Measurements from ENCODE around the gene SMG5. TPM values are rescaled to one million over a fixed set of nuclear protein-coding genes. Genes with fewer than 3 reads are reported as not detected.

SMG5 gene
- total RNA-seq, 1 experiment from 2014 or later = 117 TPM

GRCh38 chr1:156258859-156259258, 23.8 kb downstream of the SMG5 start:
- POLR2A ChIA-PET = no interaction called here
- peaks cover 17% of the 10 kb centered on the region for H3K36me3 ChIP-seq (ENCODE audit: control insufficient read depth, insufficient read depth, low read length)

GRCh38 chr1:156257711-156258110, 24.9 kb downstream of the SMG5 start:
- BruUV-seq (replicated peaks) = no TSS peak

More at GRCh38 chr1:156258859-156259258, 23.8 kb downstream of the SMG5 start:
- Histone ChIP-seq H3K4me3 (ENCODE audit: low read depth in 2 of 2, low read length in 2 of 2) (no peak overlapping the region), H3K4me1 (ENCODE audit: control insufficient read depth, insufficient read depth, low read length) (peaks cover 10% of the 10 kb centered on the region), H3K27ac (ENCODE audit: low read length) (no peak overlapping the region), H3K9me3 (ENCODE audit: control insufficient read depth, insufficient read depth, low read depth, low read length) (no peaks in the 10 kb centered on the region), H3K27me3 (ENCODE audit: control insufficient read depth, insufficient read depth, low read length) (no peaks in the 10 kb centered on the region)
- intact Hi-C loops (cut with micrococcal nuclease; ENCODE audit: unreplicated experiment) (no loop called here), in situ Hi-C loops (cut with HindIII; ENCODE audit: low pct_unique_long_range_greater_than_20kb, low sequenced_read_pairs) (no loop called here)
- TF ChIP-seq SIN3A (IDR thresholded peaks at IDR 0.05; ENCODE audit: borderline replicate concordance, insufficient read depth, low read depth, low read length) = no peak
- TF ChIP-seq TCF7L2 (IDR thresholded peaks at IDR 0.05; ENCODE audit: low read depth, low read length) = no peak
- no peak for TF ChIP-seq CTCF (IDR thresholded peaks at IDR 0.05)
- TF ChIP-seq POLR2AphosphoS5 (IDR thresholded peaks at IDR 0.05; ENCODE audit: low read depth, low read length) = no peak
- TF ChIP-seq REST (IDR thresholded peaks at IDR 0.05; ENCODE audit: insufficient read depth in 1 of 2, low read depth in 2 of 2, low read length in 1 of 2) = no peak
- CTCF ChIA-PET = interaction anchor here (1.0 kb wide), 1 partner anchor 11 kb away, joined by 15 read pairs; the partner anchor contains the start of gene PAQR6
- BruUV-seq (replicated peaks) = no TSS peak
- DNase-seq (ENCODE audit: low read depth, low spot score) = no peak
- no peak for ATAC-seq

More at GRCh38 chr1:156257711-156258110, 24.9 kb downstream of the SMG5 start:
- POLR2A ChIA-PET = no interaction called here
- ATAC-seq (no peak), DNase-seq (ENCODE audit: low read depth, low spot score) (no peak)
- Histone ChIP-seq H3K9me3 (ENCODE audit: control insufficient read depth, insufficient read depth, low read depth, low read length) (no peaks in the 10 kb centered on the region), H3K4me3 (ENCODE audit: low read depth in 2 of 2, low read length in 2 of 2) (no peak overlapping the region), H3K27me3 (ENCODE audit: control insufficient read depth, insufficient read depth, low read length) (no peaks in the 10 kb centered on the region), H3K4me1 (ENCODE audit: control insufficient read depth, insufficient read depth, low read length) (peaks cover 3% of the 10 kb centered on the region; the same call in 1 of the 2 replicates), H3K36me3 (ENCODE audit: control insufficient read depth, insufficient read depth, low read length) (peaks cover 17% of the 10 kb centered on the region), H3K27ac (ENCODE audit: low read length) (no peak overlapping the region)
- CTCF ChIA-PET = no interaction called here
- in situ Hi-C loops (cut with HindIII; ENCODE audit: low pct_unique_long_range_greater_than_20kb, low sequenced_read_pairs) = no loop called here
- TF ChIP-seq CTCF (IDR thresholded peaks at IDR 0.05) (no peak), REST (IDR thresholded peaks at IDR 0.05; ENCODE audit: insufficient read depth in 1 of 2, low read depth in 2 of 2, low read length in 1 of 2) (no peak), POLR2AphosphoS5 (IDR thresholded peaks at IDR 0.05; ENCODE audit: low read depth, low read length) (no peak), TCF7L2 (IDR thresholded peaks at IDR 0.05; ENCODE audit: low read depth, low read length) (no peak), SIN3A (IDR thresholded peaks at IDR 0.05; ENCODE audit: borderline replicate concordance, insufficient read depth, low read depth, low read length) (no peak)
- intact Hi-C loops (cut with micrococcal nuclease; ENCODE audit: unreplicated experiment) = no loop called here
